IMR-90 (cell line): Measurements from ENCODE around the gene TOP2B. TPM values are rescaled to one million over a fixed set of nuclear protein-coding genes. Genes with fewer than 3 reads are reported as not detected.

Experiments
- ATAC-seq: fragments of 200-7000 bp; cut with Tn5 transposase; 2 replicates; pipeline ENCODE4 v1.9.1; 2020; ENCODE audit warnings: low read depth, mild to moderate bottlenecking, moderate library complexity
- BruUV-seq: library from RNA; stranded (reverse); fragments of 400-500 nt; replicated peaks from 2 replicates; lab custom pipeline; 2021; lab: Mats Ljungman, UMichigan
- CTCF ChIA-PET: fragments of 300-600 bp; formaldehyde crosslinking; extraction: SDS; loops from one replicate; lab custom pipeline; 2021; ENCODE audit warnings: antibody characterized with exemption; lab: Yijun Ruan, JAX
- POLR2A ChIA-PET: fragments of 300-600 bp; sonication (Branson Sonifier 250); formaldehyde crosslinking; loops from one replicate; lab custom pipeline; 2022; ENCODE audit warnings: antibody characterized with exemption; ENCODE audit not compliant: unreplicated experiment; lab: Charles Lee
- DNase-seq: peaks from one replicate; pipeline ENCODE4 v3.0.0; 2013
- H2AFZ ChIP-seq: replicated peaks from 2 replicates; pipeline ENCODE3; 2013; ENCODE audit warnings: low read length, mild to moderate bottlenecking; ENCODE audit not compliant: poor library complexity
- H2AK5ac ChIP-seq: 2 replicates; pipeline ENCODE4 v1.6.1; 2013; ENCODE audit warnings: low read depth, low read length, inconsistent platforms
- H2AK9ac ChIP-seq: replicated peaks from 2 replicates; pipeline ENCODE3; 2013; ENCODE audit warnings: mild to moderate bottlenecking, low read depth, low read length, moderate library complexity; ENCODE audit not compliant: poor library complexity
- H2BK120ac ChIP-seq: 2 replicates; pipeline ENCODE4 v1.6.1; 2013; ENCODE audit warnings: low read depth, low read length, inconsistent platforms
- H2BK15ac ChIP-seq: 3 replicates; pipeline ENCODE4 v1.6.1; 2013; ENCODE audit warnings: low read depth, low read length, inconsistent platforms
- H2BK20ac ChIP-seq: 2 replicates; pipeline ENCODE4 v1.6.1; 2013; ENCODE audit warnings: low read depth, mild to moderate bottlenecking, inconsistent platforms, low read length, moderate library complexity
- H2BK5ac ChIP-seq: 2 replicates; pipeline ENCODE4 v1.6.1; 2013; ENCODE audit warnings: mild to moderate bottlenecking, low read depth, low read length, inconsistent platforms; ENCODE audit not compliant: poor library complexity, severe bottlenecking
- H3K14ac ChIP-seq: replicated peaks from 2 replicates; pipeline ENCODE4 v1.6.1; 2013; ENCODE audit warnings: low read depth, low read length, inconsistent platforms
- H3K18ac ChIP-seq: 2 replicates; pipeline ENCODE4 v1.6.1; 2013; ENCODE audit warnings: low read depth, low read length, control low read depth
- H3K23ac ChIP-seq: 2 replicates; pipeline ENCODE4 v1.6.1; 2013; ENCODE audit warnings: low read depth, low read length, inconsistent platforms
- H3K27ac ChIP-seq: 2 replicates; pipeline ENCODE4 v1.5.1; 2013; ENCODE audit warnings: mild to moderate bottlenecking, control low read depth, low read length; ENCODE audit not compliant: insufficient read depth
- H3K27me3 ChIP-seq: 2 replicates; pipeline ENCODE4 v1.6.1; 2013; ENCODE audit warnings: low read length; ENCODE audit not compliant: control insufficient read depth, insufficient read depth
- H3K36me3 ChIP-seq: 2 replicates; pipeline ENCODE4 v1.6.1; 2013; ENCODE audit warnings: low read length, mixed read lengths; ENCODE audit not compliant: control insufficient read depth, insufficient read depth
- H3K4ac ChIP-seq: 2 replicates; pipeline ENCODE4 v1.6.1; 2013; ENCODE audit warnings: low read depth, low read length, inconsistent platforms
- H3K4me1 ChIP-seq: 2 replicates; pipeline ENCODE4 v1.6.1; 2013; ENCODE audit warnings: low read length, mixed read lengths; ENCODE audit not compliant: control insufficient read depth, insufficient read depth
- H3K4me2 ChIP-seq: 2 replicates; pipeline ENCODE4 v1.6.1; 2013; ENCODE audit warnings: low read depth, mild to moderate bottlenecking, control low read depth, low read length, moderate library complexity
- H3K4me3 ChIP-seq: 2 replicates; pipeline ENCODE4 v1.5.1; 2013; ENCODE audit warnings: low read depth, mild to moderate bottlenecking, control low read depth, low read length, moderate library complexity; ENCODE audit not compliant: insufficient read depth
- H3K56ac ChIP-seq: 2 replicates; pipeline ENCODE4 v1.6.1; 2013; ENCODE audit warnings: low read length, inconsistent platforms; ENCODE audit not compliant: insufficient read depth; ENCODE audit errors: extremely low read depth
- H3K79me1 ChIP-seq, 2 experiments: 2 replicates each; pipeline ENCODE4 v1.6.1; 2013; ENCODE audit warnings: low read length in 2 of 2, inconsistent platforms in 1 of 2, low read depth in 1 of 2
- H3K9ac ChIP-seq: 2 replicates; pipeline ENCODE4 v1.6.1; 2013; ENCODE audit warnings: low read depth, low read length, control low read depth
- H3K9me1 ChIP-seq: 2 replicates; pipeline ENCODE4 v1.6.1; 2013; ENCODE audit warnings: low read length, inconsistent platforms; ENCODE audit not compliant: insufficient read depth
- H3K9me3 ChIP-seq: 2 replicates; pipeline ENCODE4 v1.6.1; 2013; ENCODE audit warnings: low read length; ENCODE audit not compliant: control insufficient read depth, insufficient read depth
- H4K20me1 ChIP-seq: 2 replicates; pipeline ENCODE4 v1.6.1; 2013; ENCODE audit warnings: low read length, inconsistent platforms; ENCODE audit not compliant: insufficient read depth
- H4K5ac ChIP-seq: 2 replicates; pipeline ENCODE4 v1.6.1; 2013; ENCODE audit warnings: mild to moderate bottlenecking, low read depth, low read length, control low read depth
- H4K8ac ChIP-seq, 2 experiments: 2 replicates each; pipeline ENCODE4 v1.6.1; 2013; ENCODE audit warnings: low read depth in 2 of 2, low read length in 2 of 2, control low read depth in 1 of 2, inconsistent platforms in 1 of 2
- H4K91ac ChIP-seq: 2 replicates; pipeline ENCODE4 v1.6.1; 2013; ENCODE audit warnings: low read depth, low read length, inconsistent platforms; ENCODE audit not compliant: insufficient read depth
- BHLHE40 ChIP-seq: fragments of 150-350 bp; IDR thresholded peaks from 2 replicates; pipeline ENCODE4 v1.6.1; 2016; ENCODE audit warnings: mild to moderate bottlenecking, low read depth, low read length
- CEBPB ChIP-seq: IDR thresholded peaks from 2 replicates; pipeline ENCODE4 v1.6.1; 2012; ENCODE audit warnings: low read depth, low read length, improper control_type of control experiment
- CHD1 ChIP-seq: IDR thresholded peaks from 2 replicates; pipeline ENCODE4 v1.6.1; 2012; ENCODE audit warnings: low read depth, low read length, improper control_type of control experiment
- FOS ChIP-seq: fragments of 150-350 bp; IDR thresholded peaks from 2 replicates; pipeline ENCODE4 v1.6.1; 2016; ENCODE audit warnings: low read depth, low read length
- MAFK ChIP-seq: IDR thresholded peaks from 2 replicates; pipeline ENCODE4 v1.6.1; 2012; ENCODE audit warnings: low read depth, low read length, improper control_type of control experiment
- MAZ ChIP-seq: IDR thresholded peaks from 2 replicates; pipeline ENCODE4 v1.6.1; 2012; ENCODE audit warnings: low read depth, mild to moderate bottlenecking, low read length, improper control_type of control experiment, moderate library complexity, borderline replicate concordance
- MXI1 ChIP-seq: IDR thresholded peaks from 2 replicates; pipeline ENCODE4 v1.6.1; 2012; ENCODE audit warnings: low read depth, mild to moderate bottlenecking, low read length, moderate library complexity, borderline replicate concordance
- NFE2L2 ChIP-seq: fragments of 150-350 bp; IDR thresholded peaks from 2 replicates; pipeline ENCODE4 v1.6.1; 2016; ENCODE audit warnings: low read depth, mild to moderate bottlenecking, low read length
- POLR2A ChIP-seq: IDR thresholded peaks from 2 replicates; pipeline ENCODE4 v1.6.1; 2012; ENCODE audit warnings: mild to moderate bottlenecking, low read depth, low read length
- RAD21 ChIP-seq: IDR thresholded peaks from 2 replicates; pipeline ENCODE4 v1.6.1; 2012; ENCODE audit warnings: low read length, improper control_type of control experiment
- RCOR1 ChIP-seq: IDR thresholded peaks from 2 replicates; pipeline ENCODE4 v1.6.1; 2012; ENCODE audit warnings: mild to moderate bottlenecking, low read length, improper control_type of control experiment; ENCODE audit not compliant: insufficient replicate concordance
- RFX5 ChIP-seq: IDR thresholded peaks from 2 replicates; pipeline ENCODE4 v1.8.0; 2012; ENCODE audit warnings: low read depth, mild to moderate bottlenecking, low read length, moderate library complexity
- SMC3 ChIP-seq: fragments of 150-350 bp; IDR thresholded peaks from 2 replicates; pipeline ENCODE4 v1.6.1; 2016; ENCODE audit warnings: low read depth, mild to moderate bottlenecking, antibody characterized with exemption, low read length, moderate library complexity
- WGBS, 2 experiments: methylation state at CpG; one replicate each; pipeline versions ENCODE4 v1.1.5 to v1.1.7; 2013; ENCODE audit warnings: missing lambda C conversion rate in 2 of 2; ENCODE audit not compliant: insufficient read length in 1 of 2; ENCODE audit errors: extremely low coverage in 2 of 2; 5-methylcytosine and 5-hydroxymethylcytosine counted together
- dilution Hi-C: fragments of 300-500 bp; cut with HindIII; formaldehyde crosslinking; loops from one replicate; pipeline ENCODE4 v1.14.3; 2018; ENCODE audit warnings: low sequenced_read_pairs; ENCODE audit not compliant: unreplicated experiment
- in situ Hi-C: fragments of 300-500 bp; cut with MboI; formaldehyde crosslinking; loops from 3 replicates; pipeline ENCODE4 v1.14.3; 2019; ENCODE audit warnings: low sequenced_read_pairs, inconsistent platforms, mixed read lengths
- intact Hi-C: fragments of 100-400 bp; cut with micrococcal nuclease; formaldehyde crosslinking; loops from 2 replicates; pipeline ENCODE4 v1.10.0; 2022
- polyA plus RNA-seq, 3 experiments: library from polyadenylated mRNA; depleted of rRNA; stranded (reverse); fragments of >200 nt; gene quantifications; 2 replicates each; pipeline ENCODE4 v1.2.3, GENCODE V29; 2012; ENCODE audit warnings: low replicate concordance in 1 of 3
- total RNA-seq: library from RNA; depleted of rRNA; stranded (reverse); fragments of >200 nt; gene quantifications from 2 replicates; pipeline ENCODE4 v1.2.3, GENCODE V29; 2012
- TF ChIP-seq, protein P1 (sequence below): conservative IDR thresholded peaks from 2 replicates; pipeline ENCODE4 v1.5.1; 2012; ENCODE audit warnings: mild to moderate bottlenecking, low read depth, low read length, improper control_type of control experiment
- TF ChIP-seq, protein P2 (sequence below): fragments of 150-350 bp; IDR thresholded peaks from 2 replicates; pipeline ENCODE4 v1.6.1; 2017; ENCODE audit warnings: mild to moderate bottlenecking, antibody characterized with exemption, low read length, low read depth
- TF ChIP-seq, protein P3 (sequence below): fragments of 150-350 bp; IDR thresholded peaks from 2 replicates; pipeline ENCODE4 v1.6.1; 2016; ENCODE audit warnings: low read depth, mild to moderate bottlenecking, low read length, moderate library complexity, borderline replicate concordance

Gene TOP2B
- total and polyA plus RNA-seq, 2 of the 4 experiments (the other 2 are of a cell fraction), result 45.5 to 53.4 TPM

DNA sequence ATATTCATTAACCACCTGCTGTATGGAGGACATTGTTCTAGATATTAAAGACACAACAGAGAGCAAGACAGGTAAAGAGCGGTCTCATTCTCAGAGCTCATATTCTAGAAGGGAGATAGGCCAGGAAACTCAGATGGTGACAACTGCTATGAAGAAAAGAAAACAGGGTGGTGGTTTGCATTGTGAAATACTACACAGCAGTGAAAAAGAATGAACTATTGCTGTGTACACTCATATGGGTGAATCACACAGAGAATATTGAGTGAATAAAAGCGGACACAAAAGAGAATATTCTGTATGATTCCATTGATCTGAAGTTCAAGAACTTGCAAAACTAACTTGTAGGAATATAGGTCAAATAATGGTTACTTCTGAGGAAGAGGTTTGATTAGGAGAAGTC lies 76.7 kb downstream of the TOP2B start:
- Histone ChIP-seq H3K27ac (no peak overlapping the region), H3K9ac (no peak overlapping the region), H3K27me3 (no peaks in the 10 kb centered on the region), H2BK20ac (no peak overlapping the region), H4K91ac (no peak overlapping the region), H3K18ac (no peak overlapping the region), H2AK5ac (no peak overlapping the region), H4K5ac (no peak overlapping the region), H3K9me1 (peaks cover 6% of the 10 kb centered on the region), H3K4me2 (no peak overlapping the region), H4K8ac (no peak overlapping the region), H4K20me1 (no peaks in the 10 kb centered on the region), H3K56ac (no peak overlapping the region), H3K4me3 (no peak overlapping the region), H2BK15ac (no peak overlapping the region), H2AFZ (no peak overlapping the region), H2AK9ac (no peak overlapping the region), H3K4ac (no peak overlapping the region), H3K23ac (no peak overlapping the region), H3K79me1 (no peaks in the 10 kb centered on the region), H2BK5ac (no peak overlapping the region), H3K36me3 (no peaks in the 10 kb centered on the region), H3K14ac (no peak overlapping the region), H3K4me1 (peaks cover 3% of the 10 kb centered on the region), H3K9me3 (no peaks in the 10 kb centered on the region), H2BK120ac (no peak overlapping the region)
- CTCF ChIA-PET, result interaction anchor here (1.0 kb wide), 1 partner anchor 9 kb away, joined by 4 read pairs; no protein-coding TSS in a partner anchor
- intact Hi-C loops, result no loop called here
- BruUV-seq, result no TSS peak
- TF ChIP-seq CHD1, result no peak
- TF ChIP-seq BHLHE40, result no peak
- no peak for TF ChIP-seq POLR2A
- no peak for TF ChIP-seq CEBPB
- TF ChIP-seq, protein P1, sequence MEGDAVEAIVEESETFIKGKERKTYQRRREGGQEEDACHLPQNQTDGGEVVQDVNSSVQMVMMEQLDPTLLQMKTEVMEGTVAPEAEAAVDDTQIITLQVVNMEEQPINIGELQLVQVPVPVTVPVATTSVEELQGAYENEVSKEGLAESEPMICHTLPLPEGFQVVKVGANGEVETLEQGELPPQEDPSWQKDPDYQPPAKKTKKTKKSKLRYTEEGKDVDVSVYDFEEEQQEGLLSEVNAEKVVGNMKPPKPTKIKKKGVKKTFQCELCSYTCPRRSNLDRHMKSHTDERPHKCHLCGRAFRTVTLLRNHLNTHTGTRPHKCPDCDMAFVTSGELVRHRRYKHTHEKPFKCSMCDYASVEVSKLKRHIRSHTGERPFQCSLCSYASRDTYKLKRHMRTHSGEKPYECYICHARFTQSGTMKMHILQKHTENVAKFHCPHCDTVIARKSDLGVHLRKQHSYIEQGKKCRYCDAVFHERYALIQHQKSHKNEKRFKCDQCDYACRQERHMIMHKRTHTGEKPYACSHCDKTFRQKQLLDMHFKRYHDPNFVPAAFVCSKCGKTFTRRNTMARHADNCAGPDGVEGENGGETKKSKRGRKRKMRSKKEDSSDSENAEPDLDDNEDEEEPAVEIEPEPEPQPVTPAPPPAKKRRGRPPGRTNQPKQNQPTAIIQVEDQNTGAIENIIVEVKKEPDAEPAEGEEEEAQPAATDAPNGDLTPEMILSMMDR, result no peak
- TF ChIP-seq NFE2L2, result no peak
- TF ChIP-seq, protein P2, sequence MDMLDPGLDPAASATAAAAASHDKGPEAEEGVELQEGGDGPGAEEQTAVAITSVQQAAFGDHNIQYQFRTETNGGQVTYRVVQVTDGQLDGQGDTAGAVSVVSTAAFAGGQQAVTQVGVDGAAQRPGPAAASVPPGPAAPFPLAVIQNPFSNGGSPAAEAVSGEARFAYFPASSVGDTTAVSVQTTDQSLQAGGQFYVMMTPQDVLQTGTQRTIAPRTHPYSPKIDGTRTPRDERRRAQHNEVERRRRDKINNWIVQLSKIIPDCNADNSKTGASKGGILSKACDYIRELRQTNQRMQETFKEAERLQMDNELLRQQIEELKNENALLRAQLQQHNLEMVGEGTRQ, result no peak
- TF ChIP-seq, protein P3, sequence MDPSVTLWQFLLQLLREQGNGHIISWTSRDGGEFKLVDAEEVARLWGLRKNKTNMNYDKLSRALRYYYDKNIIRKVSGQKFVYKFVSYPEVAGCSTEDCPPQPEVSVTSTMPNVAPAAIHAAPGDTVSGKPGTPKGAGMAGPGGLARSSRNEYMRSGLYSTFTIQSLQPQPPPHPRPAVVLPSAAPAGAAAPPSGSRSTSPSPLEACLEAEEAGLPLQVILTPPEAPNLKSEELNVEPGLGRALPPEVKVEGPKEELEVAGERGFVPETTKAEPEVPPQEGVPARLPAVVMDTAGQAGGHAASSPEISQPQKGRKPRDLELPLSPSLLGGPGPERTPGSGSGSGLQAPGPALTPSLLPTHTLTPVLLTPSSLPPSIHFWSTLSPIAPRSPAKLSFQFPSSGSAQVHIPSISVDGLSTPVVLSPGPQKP, result no peak
- TF ChIP-seq MAFK, result no peak
- TF ChIP-seq RFX5, result no peak
- TF ChIP-seq FOS, result no peak
- no peak for TF ChIP-seq MXI1
- no peak for TF ChIP-seq RCOR1
- no peak for TF ChIP-seq RAD21
- no peak for TF ChIP-seq MAZ
- no peak for TF ChIP-seq SMC3
- no peak for ATAC-seq
- in situ Hi-C loops, result loop anchor here (10.0 to 25.0 kb wide), 2 partner anchors 623 to 1326 kb away; no protein-coding TSS in a partner anchor
- POLR2A ChIA-PET, result no interaction called here
- DNase-seq, result no peak
- WGBS, 2 experiments, result no CpG with 5 or more reads among the region's 2 CpGs
- dilution Hi-C loops, result no loop called here
